Stimulated activated CD8-positive, alpha-beta memory T cell treated with anti-CD3 and anti-CD28 coated beads, Interleukin-12 subunit alpha, Interleukin-12 subunit beta, amount 100 ng/mL, for 1 hour (primary cell): ENCODE measurements around the gene RNF157.

Experiments
- DNase-seq: peaks from one replicate; pipeline ENCODE4 v3.0.0-alpha.2; 2020; ENCODE audit warnings: low read depth

RNF157 gene

DNA sequence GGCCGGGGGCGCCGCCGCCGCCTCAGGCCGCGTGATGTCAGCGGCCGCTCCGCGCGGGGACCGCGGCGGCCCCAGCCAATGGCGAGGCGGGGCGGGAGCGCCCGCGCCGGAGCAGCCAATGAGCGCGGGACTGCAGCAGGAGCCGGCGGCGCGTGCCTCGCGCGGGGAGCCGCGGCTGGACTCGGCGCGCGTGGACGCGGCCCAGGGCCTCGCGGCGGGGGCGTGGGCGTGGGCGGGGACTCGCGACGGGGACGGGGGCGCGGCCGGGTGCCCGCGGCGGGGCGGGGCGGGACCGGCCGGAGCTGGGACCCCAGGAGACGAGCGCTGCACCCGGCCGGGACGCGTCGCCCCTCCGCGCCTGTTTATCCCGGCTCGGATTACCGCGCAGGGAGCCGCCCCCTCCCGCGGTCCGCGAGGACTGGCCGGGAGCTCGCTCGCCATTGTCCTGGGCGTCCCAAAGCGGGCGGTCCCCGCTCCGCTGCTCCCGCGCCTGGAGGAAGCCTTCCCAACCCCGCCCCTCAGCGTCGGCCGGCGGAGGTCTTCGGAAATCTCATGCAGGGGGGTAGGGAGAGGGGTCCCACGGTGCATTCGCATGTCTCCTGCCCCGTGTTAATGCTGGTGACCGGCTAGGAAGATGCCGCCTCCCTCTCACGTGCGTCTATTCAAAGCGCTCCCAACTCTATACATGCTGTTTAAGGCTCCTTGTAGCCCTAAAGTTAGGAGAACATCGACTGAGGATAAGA lies at the start of gene RNF157:
TSS of gene RNF157 (minus strand) at position 33 of the 743 bp plus-strand sequence. CDS start 253 bp downstream, outside the sequence.
- DNase-seq, result no peak

DNA sequence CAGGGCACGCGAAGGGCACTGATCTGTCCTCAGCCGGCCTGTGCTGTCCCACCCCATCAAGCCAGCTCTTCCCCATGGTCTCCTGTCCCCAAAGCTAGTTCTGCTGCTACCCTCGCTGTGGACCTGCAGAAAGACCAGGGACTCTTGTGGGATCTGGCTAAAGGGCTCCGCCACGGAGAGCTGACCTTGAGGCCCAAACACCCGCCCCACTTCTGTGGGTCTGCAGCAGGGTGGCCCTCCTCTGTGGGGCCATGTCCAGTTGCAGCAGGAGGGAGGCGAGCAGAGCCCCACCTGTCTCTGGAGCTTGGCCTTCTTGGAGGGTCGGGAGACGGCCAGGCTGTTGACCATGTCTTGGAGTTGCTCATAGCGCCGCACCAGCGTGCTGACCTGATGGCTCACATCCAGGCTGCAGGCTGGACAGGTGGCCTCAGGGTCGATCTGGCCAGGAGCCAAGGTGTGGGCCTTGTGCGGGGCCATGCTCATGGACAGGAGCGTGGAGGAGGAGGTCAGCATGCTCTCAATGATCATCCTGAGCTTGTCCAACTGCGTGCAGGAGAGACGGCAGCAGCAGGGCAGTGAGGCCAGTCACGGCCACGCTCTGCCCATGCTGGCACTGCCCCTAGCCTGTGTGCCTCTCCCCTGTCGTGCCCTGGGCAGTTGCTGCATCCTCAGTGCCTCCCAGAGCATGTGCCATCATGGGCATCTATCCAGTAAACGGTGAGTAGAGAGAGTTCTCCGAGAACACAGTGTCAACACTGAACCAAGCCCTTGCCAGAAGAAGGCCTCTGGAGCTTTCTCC lies 41.5 kb upstream of the RNF157 start:
- no peak for DNase-seq

DNA sequence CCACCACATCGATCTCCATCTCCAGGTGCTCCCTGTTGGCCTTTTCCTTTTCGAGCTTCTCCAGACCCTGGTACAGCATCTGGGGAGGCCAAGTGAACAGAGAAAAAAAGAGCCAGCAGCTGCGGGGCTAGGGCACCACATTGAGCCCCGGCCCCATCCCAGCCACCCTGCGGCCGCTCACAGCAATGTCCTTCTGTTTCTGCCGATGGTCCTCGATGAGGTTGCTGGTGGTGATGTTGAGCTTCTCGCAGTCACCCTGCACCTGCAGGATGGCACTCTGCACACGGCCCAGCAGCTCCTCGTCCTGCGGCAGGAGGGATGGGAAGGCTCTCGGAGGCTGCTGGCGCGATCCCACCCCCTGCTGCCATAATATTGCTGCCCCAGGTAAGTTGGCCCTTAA lies 40.4 kb upstream of the RNF157 start:
- no peak for DNase-seq

GRCh38 chr17:76279742-76280287 lies 39.5 kb upstream of the RNF157 start:
- DNase-seq, result no peak

DNA sequence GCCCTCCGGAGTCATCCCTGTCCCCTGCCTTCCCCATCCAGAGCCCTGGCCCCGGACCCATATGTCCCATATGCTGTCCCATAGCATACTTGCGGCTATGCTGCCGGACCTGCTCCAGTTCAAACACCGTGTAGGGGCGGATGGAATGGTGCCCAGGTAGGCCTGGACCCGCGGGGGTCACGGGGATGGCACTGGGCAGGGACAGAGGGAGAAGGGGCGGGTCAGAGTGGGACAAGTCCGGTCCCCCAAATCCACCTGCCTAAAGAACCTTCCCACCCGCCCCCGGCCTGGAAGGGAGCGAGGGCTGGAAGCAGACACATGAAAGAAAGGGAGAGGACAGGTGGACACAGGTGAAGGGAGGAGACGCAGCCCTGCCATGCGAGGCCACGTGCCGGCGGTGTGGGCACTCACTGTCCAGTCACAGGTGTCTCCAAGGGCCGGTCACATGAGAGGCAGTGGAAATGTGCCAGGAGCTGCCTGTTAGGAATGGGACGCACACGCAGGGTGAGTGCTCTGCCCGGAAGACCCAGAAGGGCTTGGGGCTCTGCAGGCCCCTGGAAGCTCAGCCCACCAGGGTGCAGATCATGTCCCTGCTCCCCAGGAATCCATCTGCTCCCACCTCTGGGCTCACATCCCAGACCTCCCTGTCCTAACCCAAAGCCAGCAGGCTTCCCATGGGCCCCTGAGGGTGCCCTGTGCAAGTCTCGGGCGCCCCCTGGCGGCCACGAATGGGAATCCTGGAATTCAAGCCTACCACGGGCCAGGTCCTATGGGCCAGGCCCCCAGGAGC lies 38.9 kb upstream of the RNF157 start:
- peak; percentile 79 for DNase-seq

DNA sequence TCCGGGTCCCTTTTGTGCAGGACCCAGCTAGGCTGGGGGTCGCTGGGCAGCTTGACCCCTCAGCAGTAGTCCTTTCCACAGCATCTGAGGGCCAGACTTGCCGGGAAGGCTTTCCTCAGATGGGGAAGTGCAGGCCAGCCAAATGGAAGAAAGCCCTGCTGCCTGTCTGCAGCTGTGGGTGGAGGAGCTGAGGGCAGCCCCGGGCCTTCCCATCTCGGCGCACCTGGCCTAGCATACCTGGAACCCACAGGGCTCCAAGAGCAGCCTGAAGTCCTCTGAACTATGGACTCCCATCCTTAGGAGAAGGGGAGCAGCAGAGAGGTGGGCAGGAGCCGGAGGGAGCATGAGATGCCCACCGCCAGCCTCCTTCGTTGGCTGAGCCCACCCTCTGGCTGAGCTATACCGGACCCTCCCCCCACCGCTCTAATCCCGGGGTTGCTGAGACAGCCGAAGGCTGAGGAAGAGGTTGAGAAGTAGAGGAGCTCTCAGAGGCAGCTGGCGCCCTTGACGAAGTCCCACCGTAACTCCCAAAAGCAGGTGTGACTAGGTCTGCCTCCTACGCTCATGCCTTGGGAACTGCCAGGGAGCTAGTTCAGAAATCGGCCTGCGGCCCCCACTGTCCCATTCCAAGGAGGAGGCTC lies 38.1 kb upstream of the RNF157 start:
- DNase-seq, result no peak

- DNase-seq, result no peak
These were observed 37.3 kb upstream of the RNF157 start for GRCh38 chr17:76277300-76278267.

DNA sequence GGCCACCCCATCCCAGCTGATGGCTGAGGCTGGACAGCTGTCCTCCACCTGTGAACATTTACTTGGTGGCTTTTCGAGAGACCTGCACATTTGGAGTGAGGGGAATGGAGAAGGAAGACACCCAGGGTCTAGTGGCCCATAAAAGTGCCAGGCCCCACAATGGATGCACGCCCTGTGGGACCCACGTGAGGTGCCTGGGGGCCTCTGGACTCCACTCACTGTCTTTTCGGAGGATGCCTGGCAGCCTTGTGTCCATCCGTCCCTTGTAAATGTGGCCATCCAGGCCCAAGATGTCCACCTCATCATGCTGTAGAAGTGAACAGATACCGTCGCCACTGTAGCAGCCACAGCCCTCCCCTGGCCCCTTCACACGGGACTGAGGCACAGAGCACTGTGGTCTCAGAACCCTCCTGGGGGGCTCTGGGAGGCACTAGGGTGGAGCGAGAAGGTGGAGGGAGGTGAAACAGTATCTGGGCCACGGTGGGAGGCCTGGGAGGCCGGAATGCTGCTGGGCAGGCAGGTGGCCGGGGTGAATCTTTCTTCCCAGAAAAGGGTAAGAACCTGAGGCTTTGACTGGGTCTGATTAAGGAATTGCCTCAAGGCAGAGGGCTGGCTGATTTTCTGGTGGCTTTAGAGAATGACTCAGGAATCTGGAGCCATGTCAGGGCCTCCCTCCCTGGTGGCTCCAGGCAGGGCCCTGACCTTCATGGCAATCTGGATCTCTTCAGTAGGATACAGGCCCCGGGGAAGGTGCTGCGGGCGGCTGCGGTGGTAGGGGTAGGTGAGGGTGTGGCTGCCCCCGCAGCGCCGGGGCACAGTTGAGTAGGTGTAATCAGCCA lies 36.4 kb upstream of the RNF157 start:
- no peak for DNase-seq

DNA sequence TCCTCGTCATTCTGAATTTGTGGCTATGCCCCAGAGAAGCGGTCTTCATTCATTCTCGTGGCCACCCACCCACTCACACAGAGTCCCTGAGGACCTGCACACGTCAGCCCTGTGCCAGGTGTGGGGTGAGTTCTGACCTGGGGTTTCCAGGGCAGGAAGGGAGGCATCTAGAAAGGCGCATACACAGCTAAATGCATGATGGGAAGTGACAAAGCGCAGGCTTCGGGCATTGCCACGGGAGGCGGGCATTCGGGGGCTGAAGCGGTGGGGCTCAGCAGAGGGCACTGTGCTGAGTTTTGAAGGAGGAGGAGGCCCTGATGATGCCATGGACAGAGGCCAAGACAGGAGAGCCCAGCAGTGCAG lies 35.8 kb upstream of the RNF157 start:
- DNase-seq, result no peak

- no peak for DNase-seq
These were observed 35.2 kb upstream of the RNF157 start for GRCh38 chr17:76275382-76276068.

DNA sequence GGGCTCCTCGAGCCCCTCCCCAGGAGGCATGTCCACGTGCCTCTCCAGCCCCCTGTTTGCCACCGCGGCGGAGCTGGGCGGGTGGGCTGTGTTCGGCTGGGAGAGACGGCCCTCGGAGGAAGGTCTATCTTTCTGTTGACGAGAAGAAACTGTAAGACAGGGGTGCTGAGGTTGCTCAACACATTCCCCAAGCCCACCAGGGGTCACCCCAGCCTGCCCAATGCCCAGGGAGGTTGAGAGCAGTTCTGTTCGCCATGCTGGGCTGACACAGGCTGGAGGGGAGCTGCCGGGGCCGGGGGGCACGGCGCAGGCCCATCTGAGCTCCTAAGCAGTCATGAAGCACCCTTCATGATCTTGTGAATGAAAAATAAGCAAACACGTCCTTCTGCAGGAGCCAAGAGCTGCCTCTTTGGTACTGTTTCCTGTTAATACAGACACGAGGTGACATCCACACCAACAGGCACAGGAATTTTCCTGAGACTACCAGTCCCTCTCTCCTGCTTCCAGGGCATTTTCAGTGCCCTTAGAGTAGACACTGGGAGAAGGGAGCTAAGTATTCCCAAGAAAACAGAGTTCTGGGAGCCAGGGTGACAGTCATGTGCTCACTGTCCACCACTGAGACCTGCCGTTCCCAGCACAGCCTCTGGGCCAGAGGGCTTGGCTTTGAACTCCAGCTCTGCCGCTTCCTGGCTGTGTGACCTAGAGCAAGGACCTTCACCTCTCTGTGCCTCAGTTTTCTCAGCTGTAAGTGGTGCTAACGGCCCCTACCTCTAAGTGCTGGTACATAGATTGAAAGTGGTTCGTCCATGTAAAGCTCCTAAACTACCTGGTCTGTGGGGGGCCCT lies 34.0 kb upstream of the RNF157 start:
- DNase-seq, result no peak

- no peak for DNase-seq
These were observed 33.3 kb upstream of the RNF157 start for GRCh38 chr17:76273445-76274111.

GRCh38 chr17:76272541-76273444 lies 32.5 kb upstream of the RNF157 start:
- DNase-seq, result no peak

DNA sequence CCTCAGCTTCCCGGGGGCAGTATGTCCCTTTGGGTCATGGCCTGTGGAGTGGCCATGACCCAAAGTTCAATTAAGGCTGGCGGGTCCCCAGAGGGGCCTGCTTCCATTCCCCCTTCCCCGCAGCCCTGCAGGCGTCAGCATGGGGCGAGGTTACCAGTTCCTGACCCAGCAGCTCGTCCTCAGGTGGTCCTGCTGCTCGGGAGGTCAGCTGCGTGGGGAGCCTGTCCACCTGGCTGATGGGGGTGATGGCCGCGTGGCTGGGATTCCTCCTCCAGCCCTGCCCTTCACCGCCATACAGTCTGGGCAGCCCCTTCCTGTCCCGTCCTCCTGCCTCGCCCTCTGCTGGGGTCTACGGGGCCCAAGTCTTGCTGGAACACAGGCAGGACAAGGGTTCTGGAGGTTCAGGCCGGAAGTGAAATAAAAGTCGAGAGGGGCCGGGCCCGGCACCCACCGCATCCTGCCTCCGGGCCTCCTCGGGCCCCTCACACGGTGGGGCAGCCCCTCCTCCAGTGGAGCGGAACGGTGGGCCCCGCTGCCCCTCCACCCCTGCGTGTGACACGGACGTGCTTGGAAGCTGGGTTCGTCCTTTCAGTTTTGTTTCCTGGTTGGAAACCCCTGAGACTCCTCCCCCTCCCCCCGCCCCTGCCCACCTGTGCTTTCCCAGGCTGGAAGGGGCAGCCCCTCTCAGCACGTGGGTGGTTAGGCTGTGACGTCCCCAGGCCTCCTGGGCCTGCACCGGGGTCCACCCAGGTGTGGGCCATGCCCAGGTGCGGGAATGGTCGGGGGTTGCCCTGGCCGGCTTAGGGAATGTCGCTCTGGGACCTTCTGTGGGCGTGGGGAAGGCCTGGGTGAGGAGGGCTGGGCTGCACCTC lies 31.6 kb upstream of the RNF157 start:
- peak; percentile 42 for DNase-seq
